GM12872 (cell line): ENCODE measurements around the gene TCF7L1.
A peak's percentile ranks its signal among the peaks of the same experiment; 100 is the strongest.

Experiments used
- TF ChIP-seq, protein P1 (sequence below): IDR thresholded peaks from 3 replicates; pipeline ENCODE4 v1.5.1; 2011; ENCODE audit warnings: low read depth, mild to moderate bottlenecking, low read length, moderate library complexity; ENCODE audit not compliant: insufficient read depth

TCF7L1 gene

DNA sequence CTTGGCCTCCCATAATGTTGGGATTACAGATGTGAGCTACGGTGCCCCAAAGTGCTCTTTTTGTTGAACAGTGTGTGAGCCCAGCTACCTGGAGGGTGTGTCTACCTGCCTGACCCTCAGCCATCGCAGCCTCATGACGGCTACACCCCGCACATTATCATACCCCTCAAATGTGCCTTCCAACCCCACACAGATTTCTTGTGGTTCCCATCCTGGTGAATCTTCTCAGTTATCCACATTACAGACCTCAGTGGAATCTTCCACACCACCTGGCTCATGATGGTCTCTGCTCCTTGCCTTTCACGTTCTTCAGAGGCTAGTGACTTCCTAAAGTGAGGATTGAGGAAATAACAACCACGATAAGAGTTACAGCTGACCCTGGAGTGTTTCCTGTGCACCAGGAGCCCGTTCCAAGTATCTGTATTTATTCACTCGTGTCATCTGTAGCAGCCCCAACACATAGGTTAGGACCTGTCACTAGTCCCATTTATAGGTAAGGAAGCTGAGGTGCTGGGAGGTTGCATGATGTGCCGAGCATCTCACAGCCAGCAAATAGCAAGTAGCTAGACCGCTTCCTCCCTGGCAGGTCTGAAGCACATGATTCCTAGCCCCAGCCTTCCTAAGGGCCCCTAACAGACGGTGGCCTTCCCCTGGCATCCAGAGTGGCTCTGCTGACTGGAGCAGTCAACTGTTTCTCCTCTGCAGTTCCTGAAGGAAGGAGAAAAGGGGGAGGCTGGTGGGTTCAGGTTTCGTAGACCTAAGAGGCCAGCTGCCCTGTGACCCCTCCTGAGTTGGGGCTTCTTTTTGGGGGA, 47.3 kb downstream of the TCF7L1 start:
- TF ChIP-seq, protein P1, sequence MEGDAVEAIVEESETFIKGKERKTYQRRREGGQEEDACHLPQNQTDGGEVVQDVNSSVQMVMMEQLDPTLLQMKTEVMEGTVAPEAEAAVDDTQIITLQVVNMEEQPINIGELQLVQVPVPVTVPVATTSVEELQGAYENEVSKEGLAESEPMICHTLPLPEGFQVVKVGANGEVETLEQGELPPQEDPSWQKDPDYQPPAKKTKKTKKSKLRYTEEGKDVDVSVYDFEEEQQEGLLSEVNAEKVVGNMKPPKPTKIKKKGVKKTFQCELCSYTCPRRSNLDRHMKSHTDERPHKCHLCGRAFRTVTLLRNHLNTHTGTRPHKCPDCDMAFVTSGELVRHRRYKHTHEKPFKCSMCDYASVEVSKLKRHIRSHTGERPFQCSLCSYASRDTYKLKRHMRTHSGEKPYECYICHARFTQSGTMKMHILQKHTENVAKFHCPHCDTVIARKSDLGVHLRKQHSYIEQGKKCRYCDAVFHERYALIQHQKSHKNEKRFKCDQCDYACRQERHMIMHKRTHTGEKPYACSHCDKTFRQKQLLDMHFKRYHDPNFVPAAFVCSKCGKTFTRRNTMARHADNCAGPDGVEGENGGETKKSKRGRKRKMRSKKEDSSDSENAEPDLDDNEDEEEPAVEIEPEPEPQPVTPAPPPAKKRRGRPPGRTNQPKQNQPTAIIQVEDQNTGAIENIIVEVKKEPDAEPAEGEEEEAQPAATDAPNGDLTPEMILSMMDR = no peak

GRCh38 chr2:85181134-85181631, 48.0 kb downstream of the TCF7L1 start:
- TF ChIP-seq, protein P1 = peak; percentile 9; the same call in 1 of the 3 replicates

DNA sequence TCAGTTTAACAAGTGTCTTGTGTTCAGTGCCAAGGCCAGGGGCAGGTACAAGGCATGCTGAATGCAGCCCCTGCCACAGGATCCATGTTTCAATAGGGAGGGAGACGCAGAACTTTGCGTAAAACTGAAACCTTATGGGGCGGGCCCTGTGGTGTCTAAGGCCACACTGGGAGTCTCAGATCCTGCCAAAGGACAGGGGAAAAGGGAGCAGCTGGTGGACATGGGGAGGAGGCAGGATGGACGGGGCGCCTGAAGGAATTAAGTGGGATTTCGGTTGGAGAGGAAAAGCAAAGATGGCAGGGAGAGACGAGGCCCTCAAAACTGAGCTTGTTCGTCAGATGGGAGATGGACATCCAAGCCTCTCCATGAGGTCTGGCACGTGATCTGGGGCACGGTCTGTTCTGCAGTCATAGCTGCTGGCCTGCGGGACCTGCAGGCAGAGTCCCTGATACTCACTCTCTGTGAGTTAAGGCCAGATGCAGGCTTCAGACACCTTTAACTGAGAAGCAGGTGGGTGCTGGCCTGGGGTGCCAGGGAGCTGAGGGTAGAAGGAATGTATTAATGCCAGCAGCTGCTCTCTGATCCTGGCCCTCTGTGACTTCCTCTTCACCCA, 48.8 kb downstream of the TCF7L1 start:
- TF ChIP-seq, protein P1 = no peak

DNA sequence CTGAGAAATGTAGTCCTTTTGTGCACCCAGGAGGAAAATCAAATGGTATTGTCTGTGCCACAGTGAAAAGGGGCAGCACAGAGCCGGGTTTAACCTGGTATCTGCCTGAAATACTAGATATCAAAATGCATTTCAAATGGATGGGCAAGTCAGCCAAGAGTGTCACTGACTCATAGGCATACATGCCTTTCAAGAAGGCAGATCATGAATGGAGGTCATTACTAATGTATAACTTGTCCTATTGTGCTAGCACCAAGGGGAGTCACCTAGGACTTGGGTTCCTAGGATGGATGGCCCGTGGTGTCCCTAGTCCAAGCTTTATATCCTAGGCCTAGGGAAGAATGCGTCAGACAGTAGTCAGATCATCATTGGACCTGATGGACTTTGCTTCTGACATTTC, 49.9 kb downstream of the TCF7L1 start:
- TF ChIP-seq, protein P1 = no peak

- TF ChIP-seq, protein P1 = no peak
Observed at GRCh38 chr2:85183479-85183878, 50.3 kb downstream of the TCF7L1 start.

- TF ChIP-seq, protein P1 = no peak
Observed at GRCh38 chr2:85184231-85184630, 51.0 kb downstream of the TCF7L1 start.

DNA sequence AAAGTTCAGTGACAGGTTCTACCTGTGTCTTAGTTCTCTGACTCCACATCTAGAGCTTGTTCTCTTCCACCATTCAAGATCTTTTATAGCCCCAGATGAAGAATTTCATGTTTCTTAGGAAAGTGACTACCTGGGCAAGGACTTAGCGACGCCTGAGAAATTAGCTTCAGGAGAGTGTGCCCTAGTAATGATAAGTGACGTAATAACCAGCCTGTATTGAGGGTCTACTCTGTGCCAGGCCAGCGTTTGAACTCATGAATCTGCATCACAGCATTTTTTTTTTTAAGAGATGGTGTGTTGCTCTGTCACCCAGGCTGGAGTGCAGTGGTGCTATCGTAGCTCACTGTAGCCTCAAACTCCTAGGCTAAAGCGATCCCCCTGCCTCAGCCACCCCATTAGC, 51.8 kb downstream of the TCF7L1 start:
- TF ChIP-seq, protein P1 = no peak
